Activated naive CD8-positive, alpha-beta T cell treated with anti-CD3 and anti-CD28 coated beads, Interleukin-2, amount 50 U/mL, for 16 hours (primary cell): ENCODE results near the gene CAND2.

Source experiments
- DNase-seq: peaks from one replicate; pipeline ENCODE4 v3.0.0-alpha.2; 2020; ENCODE audit warnings: low read depth, low spot score

The CAND2 gene

DNA sequence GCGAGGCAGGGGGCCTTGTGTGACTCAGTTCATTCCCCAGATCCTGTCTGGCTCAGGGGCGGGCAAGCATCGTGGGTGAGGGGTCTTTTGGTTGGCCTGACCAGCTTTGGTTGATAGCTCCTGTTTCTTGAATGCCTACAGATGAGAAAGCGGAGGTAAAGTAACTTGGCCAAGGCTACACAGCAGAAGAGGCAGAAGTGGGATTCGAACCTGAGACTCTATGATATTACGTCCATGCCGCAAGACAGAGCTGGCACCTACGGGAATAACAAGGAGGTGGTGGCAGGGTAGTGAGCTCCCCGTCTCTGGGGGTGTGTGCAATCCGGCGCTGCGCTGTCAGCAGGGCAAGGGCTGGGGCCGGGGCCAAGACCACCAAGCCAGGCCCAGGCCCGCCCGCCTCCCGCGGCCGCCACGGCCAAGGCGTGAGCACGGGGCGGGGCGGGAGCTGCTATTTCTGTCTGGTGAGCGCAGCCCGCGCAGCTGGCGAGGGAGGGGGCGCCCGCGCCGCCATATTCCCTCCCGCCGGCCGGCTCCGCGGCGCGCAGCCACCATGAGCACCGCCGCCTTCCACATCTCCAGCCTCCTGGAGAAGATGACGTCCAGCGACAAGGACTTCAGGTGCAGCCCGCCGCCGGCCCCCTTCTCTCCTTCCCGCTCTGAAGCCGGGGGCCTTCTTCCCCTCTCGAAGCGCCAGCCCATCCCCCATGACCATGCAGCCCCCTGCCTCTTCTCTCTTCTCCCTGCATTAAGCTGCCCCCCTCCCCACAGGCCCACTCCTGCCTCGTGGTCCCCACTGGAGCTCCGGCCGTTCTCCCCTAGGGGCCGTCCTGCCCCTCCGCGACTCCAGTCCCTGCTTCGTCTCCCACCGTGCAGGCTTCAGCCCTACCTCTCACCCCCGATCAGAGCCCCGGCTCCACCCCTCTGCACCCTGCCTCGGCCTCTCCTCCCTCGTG is at the start of gene CAND2:
TSS of gene CAND2 (plus strand) at position 510 of the 953 bp plus-strand sequence. CDS start at position 551, 41 bp downstream.
- DNase-seq: no peak

DNA sequence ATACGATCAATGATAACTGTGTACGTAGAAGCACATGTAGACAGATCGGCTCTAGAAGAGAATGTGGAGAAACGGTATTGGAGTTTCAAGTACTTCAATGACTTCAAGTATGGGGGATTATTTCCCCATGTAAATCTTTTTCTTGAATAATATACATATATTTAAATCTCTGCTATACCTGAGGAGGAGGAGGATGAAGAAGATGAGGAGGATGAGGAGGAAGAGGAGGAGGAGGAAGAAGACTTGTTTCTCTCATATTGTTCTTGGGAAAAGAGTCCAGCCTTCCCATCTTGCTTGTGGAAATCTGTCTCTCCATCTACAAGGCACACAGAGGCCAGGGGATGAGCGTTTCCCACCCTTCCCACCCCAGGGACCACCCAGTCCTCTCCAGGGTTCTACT is 48.0 kb upstream of the CAND2 start:
- DNase-seq: no peak

GRCh38 chr3:12750223-12750622 is 46.3 kb upstream of the CAND2 start:
- DNase-seq: no peak

DNA sequence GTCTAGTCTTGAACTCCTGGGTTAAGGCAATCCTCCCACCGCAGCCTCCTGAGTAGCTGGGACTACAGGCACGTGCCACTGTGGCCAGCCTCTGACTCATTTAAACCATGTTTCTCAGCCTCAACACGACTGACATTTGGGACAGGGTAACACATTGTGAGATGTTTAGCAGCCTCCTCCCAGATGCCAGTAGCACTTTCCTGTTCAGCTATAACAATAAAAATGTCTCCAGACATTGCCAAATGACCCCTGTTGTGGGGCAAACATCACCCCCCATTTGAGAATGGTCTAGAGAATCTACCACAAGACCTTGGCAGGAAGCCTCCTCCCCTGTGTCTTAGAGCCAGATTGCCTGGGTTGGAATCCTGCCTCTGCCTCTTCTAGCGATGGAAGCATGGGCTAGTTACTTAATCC is 45.8 kb upstream of the CAND2 start:
- no peak for DNase-seq

DNA sequence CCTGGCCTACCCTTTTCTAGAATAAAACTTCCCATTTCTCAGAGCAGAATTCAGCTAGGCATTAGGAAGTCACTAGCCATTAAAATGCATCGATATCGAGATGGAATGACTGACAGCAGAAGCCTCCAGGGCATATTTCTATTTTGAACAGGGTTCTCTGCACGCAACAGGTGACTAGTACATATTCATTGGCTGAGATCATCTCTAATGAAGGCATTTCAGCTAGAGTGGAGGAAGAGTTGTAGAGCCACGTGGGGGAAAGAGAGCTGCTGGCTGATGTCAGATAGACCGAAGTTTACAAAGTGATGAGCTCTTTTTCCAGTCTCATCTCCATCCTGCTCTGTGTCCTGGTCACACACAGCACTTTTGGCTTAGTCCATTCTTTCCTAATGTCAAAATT is 44.9 kb upstream of the CAND2 start:
- no peak for DNase-seq

DNA sequence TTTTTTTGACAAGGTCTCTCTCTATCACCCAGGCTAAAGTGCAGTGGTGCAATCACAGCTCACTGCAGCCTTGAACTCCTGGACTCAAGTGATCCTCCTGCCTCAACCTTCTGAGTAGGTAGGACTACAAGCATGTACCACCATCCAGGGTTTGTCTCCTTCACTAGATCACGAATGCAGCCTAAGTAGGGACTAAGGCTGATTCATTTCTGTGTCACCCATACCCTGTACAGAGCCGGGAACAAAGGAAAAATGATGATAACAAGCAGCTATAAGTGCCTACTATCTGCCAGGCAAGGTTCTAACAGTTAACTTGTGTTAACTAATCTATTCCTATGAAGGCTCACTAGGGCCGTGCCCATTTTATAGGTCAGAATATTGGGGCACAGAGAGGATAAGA is 44.4 kb upstream of the CAND2 start:
- no peak for DNase-seq

GRCh38 chr3:12752809-12753208 is 43.7 kb upstream of the CAND2 start:
- no peak for DNase-seq

DNA sequence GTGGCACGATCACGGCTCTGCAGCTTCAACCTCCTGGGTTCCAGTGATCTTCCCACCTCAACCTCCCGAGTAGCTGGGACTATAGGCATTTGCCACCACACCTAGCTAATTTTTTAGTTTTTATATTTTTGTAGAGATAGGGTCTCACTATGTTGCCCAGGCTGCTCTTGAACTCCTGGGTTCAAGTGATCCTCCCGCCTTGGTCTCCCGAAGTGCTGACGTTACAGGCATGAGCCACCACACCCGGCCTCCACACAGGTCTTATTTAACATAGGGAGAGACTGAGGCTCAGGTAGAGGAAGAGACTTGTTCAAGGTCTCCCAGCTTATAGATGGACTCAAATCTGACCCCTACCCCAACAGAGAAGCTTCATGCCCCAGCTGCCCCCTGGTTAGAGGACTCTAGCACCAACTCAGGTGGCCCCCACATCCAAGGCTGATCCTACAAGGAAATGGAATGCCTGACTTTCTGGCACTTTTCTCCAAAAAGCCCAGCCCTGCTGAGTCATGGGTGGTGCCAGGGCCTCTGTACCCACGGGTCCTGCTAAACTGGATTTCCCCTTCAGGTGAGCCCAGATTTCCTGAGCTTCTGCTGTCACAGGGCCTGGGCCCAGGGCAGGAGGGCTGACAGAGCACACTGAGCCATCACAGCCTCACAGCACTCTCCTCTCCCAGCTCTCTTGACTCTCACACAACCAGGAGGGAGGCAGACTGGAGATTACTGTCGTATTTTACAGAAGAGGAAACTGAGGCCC is 43.0 kb upstream of the CAND2 start:
- DNase-seq: no peak

DNA sequence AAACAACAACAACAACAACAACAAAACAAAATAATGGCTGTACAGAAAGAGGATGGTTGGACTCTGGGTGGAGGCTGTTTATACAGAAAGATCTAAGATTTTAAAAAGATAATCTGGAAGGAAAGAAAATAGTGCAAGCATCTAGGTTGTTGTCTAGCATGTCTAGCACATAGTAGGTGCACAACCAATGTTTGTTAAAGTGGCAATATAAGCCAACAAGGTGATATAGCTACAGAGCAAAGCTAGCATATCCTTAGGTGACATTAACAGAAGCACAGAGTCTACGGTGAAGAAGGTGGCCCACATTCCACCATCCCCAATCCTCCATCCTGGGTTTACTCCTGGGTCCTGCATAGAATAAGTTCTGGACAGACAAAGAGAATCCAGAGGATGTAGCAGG is 42.2 kb upstream of the CAND2 start:
- no peak for DNase-seq

DNA sequence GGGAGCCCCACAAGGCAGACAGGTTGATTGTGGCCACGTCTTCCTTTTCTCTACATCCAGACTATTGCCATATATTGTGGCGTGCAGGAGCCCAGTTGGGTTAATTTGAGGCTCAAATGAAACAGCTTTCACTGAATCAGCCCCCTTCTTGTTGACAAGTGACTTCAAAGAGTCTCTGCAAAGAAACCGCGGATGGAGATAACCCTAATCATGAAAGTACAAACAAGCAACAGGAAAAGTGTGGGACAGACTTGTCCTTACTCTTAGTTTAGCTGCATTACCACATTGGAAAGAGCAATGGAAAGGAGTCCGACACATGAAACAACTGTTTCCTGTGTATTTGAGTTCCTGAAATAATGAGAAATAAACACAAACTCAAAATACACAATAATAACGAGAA is 40.7 kb upstream of the CAND2 start:
- DNase-seq: no peak

GRCh38 chr3:12756175-12756574 is 40.3 kb upstream of the CAND2 start:
- DNase-seq: no peak

DNA sequence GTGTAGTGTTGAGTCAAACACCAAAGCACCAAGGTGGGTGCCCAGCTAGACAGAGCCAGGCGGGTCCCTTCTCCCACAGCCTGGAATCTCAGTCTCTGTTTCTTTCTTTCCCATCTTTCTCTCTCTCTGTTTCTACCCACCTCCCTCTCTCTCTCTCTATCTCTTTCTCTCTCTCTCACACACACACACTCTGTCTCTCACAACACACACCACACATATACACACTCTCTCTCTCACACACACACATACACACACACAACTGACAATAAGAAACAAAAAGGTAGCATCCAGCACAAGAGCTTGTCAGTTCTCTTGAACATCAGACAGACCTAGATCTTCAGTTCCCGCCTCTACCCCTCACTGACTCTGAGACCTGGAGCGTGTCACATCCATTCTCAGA is 39.8 kb upstream of the CAND2 start:
- DNase-seq: no peak

- DNase-seq: no peak
These were observed 38.3 kb upstream of the CAND2 start for GRCh38 chr3:12758025-12758781.

DNA sequence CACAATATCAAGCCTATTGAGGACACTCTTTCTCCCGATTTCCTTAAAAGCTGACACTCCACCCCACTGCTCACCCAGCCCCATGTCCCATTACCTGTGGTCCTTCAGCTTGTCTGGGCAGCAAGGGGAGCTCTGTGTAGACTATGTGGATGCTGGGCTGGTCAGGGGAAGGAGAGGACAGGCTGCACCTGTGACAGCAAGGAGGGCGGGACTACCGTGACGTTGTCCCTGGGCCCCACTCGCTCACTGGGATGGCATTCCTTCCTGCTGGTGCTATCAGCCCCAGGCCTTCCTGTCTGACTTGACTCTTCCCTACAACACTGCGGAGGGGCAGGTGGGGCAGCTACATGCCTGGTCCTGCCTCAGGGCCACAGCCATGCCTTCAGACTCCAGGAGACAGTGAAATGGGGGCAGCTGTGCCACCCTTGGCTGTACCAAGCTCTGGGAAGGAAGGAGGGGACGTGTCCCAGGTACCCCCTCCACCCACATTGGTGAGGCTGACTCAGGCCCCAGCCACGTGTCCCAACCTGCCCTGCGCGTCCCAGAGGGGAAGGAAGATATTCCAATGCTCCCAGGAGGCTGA is 37.3 kb upstream of the CAND2 start, which contains the start of gene TMEM40:
TSS of gene TMEM40 (minus strand) at position 163 of the 583 bp plus-strand sequence. CDS start 9,427 bp downstream, outside the sequence.
- no peak for DNase-seq

DNA sequence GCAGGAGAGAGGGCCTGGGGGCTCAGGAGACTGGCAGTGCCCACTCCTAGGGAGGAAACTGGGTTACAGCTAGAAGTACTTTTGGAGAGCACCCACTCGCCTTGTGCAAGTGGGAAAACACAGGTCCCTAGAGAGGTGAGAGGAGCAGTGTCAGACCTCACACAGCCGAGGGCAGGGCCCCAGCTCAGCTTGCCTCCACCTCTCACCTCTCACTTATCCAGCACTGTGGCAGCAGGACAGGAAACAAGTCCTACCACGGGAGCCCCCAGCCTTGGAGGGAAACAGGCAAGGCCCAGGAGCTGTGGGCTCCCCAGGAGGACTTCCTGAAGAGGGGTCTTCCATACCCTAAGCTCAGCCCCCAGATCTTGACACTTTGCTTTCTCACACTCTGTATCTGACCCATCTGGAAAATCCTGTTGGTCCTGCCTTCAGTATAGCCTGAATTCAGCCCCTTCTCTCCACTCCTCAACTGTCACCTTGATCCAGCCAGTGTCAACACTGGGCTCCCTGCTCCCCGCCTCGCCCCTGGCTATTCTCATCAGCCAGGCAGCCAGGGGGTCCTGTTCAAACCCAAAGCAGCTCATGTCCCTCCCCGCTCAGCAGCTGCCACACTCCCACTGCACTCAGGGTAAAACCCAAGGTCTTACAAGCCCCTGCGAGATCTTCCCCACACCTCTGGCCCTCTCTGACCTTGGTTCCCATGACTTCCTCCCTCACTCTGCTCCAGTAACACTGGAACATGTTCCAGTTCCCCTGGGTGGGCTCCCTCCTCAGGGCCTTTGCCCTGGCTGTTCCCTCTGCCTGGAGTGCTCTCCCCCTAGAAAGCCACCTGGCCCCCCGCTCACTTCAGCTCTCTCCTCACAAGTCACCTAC is 36.6 kb upstream of the CAND2 start:
- no peak for DNase-seq

GRCh38 chr3:12764171-12764776 is 32.2 kb upstream of the CAND2 start:
- no peak for DNase-seq

- no peak for DNase-seq
These were observed 29.9 kb upstream of the CAND2 start for GRCh38 chr3:12766541-12766940.

DNA sequence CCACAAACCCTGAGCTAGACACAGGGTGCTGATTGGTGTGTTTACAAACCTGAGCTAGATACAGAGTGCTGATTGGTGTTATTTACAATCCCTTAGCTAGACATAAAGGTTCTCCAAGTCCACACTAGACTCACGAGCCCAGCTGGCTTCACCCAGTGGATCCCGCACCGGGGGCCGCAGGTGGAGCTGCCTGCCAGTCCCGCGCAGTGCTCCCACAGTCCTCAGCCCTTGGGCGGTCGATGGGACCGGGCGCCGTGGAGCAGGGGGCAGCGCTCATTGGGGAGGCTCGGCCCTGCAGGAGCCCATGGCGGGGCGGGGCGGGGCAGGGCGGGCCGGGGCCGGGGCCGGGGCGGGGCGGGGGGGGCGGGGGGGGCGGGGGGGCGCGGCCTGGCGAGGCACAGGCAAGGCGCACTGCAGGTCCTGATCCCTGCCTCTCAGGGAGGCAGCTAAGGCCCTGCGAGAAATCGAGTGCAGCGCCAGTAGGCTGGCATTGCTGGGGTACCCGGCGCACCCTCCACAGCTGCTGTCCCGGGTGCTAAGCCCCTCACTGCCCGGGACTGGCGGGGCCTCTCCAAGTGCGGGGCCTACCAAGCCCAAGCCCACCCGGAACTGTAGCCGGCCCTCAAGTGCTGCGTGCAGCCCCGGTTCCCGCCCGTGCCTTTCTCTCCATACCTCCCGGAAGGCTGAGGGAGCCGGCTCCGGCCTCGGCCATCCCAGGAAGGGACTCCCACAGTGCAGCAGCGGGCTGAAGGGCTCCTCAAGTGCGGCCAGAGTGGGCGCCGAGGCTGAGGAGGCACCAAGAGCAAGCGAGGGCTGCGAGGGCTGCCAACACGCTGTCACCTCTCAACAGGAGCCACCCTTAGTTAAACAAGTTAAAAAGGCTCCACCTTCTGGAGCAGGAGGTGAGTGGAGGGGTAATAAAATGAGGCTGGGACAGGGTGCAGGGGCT is 27.6 kb upstream of the CAND2 start:
- no peak for DNase-seq

GRCh38 chr3:12769761-12770160 is 26.7 kb upstream of the CAND2 start:
- no peak for DNase-seq
